Activated CD4-positive, alpha-beta T cell treated with anti-CD3 and anti-CD28 coated beads, Interleukin-2, amount 10 ng/mL, durations not matched to agents 7 days and 5 days (primary cell): ENCODE data around the gene CNTN5. TPM values are rescaled to one million over a fixed set of nuclear protein-coding genes. Genes with fewer than 3 reads are reported as not detected.
"Not testable (repeated sequence)": the region's sequence is repeated elsewhere in the genome, so short reads cannot be mapped to it uniquely, and the experiment has no call there.

Experiments
- CTCF ChIA-PET: fragments of 350-600 bp; sonication (Branson Sonifier 250); formaldehyde crosslinking; loops from one replicate; lab custom pipeline; 2021; ENCODE audit warnings: antibody characterized with exemption; lab: Charles Lee
- POLR2A ChIA-PET: fragments of 350-600 bp; sonication (Branson Sonifier 250); formaldehyde crosslinking; loops from one replicate; lab custom pipeline; 2021; ENCODE audit warnings: antibody characterized with exemption; lab: Charles Lee
- DNase-seq: peaks from one replicate; pipeline ENCODE4 v3.0.0-alpha.2; 2020
- H3K27ac Mint-ChIP-seq: one replicate; pipeline ENCODE4 v1.8.0; 2021; ENCODE audit warnings: mild to moderate bottlenecking, moderate library complexity, mixed read lengths
- H3K27me3 Mint-ChIP-seq: one replicate; pipeline ENCODE4 v1.8.0; 2021; ENCODE audit warnings: mixed read lengths
- H3K36me3 Mint-ChIP-seq: one replicate; pipeline ENCODE4 v1.8.0; 2021; ENCODE audit warnings: low read depth, mixed read lengths
- H3K4me1 Mint-ChIP-seq: one replicate; pipeline ENCODE4 v1.8.0; 2021; ENCODE audit warnings: mixed read lengths
- H3K4me3 Mint-ChIP-seq: one replicate; pipeline ENCODE4 v1.8.0; 2021; ENCODE audit warnings: mild to moderate bottlenecking, moderate library complexity, mixed read lengths
- H3K9me3 Mint-ChIP-seq: one replicate; pipeline ENCODE4 v1.8.0; 2021; ENCODE audit warnings: mixed read lengths
- total RNA-seq, 2 experiments: library from RNA; stranded (reverse); gene quantifications; one replicate each; pipeline ENCODE4 v1.2.3, GENCODE V29; 2021

The CNTN5 gene
- total RNA-seq, 2 experiments from 2014 or later: not detected

DNA sequence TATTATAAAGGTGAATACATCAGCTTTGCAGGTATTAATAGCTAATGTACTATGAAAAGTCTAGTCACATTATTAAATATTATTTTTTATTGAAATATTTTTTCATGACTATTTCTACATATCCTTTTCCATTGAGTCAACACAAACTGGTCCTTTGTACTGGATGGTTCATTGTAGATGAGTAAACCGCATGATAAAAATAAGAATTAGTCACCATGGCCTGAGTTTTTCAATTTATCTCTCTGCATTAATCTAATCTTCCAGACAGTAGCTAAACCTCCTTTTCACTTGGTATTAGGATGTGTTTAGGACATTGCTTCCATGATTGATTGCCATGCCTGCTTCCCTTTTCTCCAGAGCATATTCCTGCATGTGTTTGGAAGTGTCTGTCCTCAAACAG lies 1227.0 kb downstream of the CNTN5 start:
- Mint-ChIP-seq H3K9me3 (no peaks in the 10 kb centered on the region), H3K4me1 (no peaks in the 10 kb centered on the region), H3K27me3 (no peaks in the 10 kb centered on the region), H3K4me3 (no peak overlapping the region), H3K36me3 (no peaks in the 10 kb centered on the region), H3K27ac (no peak overlapping the region)
- ChIA-PET CTCF (no interaction called here), POLR2A (no interaction called here)
- no peak for DNase-seq

DNA sequence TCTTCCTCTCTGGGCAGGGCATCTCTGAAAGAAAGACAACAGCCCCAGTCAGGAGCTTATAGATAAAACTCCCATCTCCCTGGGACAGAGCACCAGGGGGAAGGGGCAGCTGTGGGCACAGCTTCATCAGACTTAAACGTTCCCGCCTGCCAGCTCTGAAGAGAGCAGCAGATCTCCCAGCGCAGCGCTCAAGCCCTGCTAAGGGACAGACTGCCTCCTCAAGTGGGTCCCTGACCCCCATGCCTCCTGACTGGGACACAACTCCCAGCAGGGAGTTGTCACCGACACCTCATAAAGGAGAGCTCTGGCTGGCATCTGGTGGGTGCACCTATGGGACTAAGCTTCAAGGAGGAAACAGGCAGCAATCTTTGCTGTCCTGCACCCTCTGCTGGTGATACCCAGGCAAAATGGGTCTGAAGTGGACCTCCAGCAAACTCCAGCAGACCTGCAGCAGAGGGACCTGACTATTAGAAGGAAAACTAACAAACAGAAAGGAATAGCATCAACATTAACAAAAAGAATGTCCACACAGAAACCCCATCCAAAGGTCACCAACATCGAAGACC lies 1236.6 kb downstream of the CNTN5 start:
- H3K27me3 Mint-ChIP-seq, H3K4me3 Mint-ChIP-seq, DNase-seq, POLR2A ChIA-PET, H3K4me1 Mint-ChIP-seq, CTCF ChIA-PET, H3K27ac Mint-ChIP-seq, H3K36me3 Mint-ChIP-seq: not testable (repeated sequence)
- peaks cover 11% of the 10 kb centered on the region for H3K9me3 Mint-ChIP-seq

DNA sequence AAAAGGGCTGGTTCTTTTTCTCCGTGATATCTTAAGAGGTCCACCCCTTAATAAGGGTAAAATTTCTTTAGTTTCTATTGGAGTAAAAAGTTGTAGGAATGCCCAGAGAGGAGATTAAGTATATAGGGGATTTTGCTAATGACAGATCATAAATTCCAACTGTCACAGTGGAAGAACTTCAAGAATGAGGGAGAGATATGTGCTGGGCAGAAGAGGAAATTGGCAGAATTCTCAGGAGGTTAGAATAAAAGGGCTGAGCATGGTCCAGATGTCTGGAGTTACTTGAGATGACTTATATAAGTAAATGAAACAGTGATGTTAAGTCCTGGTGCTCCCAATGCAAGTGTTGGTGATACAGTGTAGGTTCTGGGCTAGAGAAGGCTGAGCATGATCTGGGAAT lies 1248.8 kb downstream of the CNTN5 start:
- POLR2A ChIA-PET: no interaction called here
- CTCF ChIA-PET: no interaction called here
- Mint-ChIP-seq H3K4me3 (no peak overlapping the region), H3K27me3 (no peaks in the 10 kb centered on the region), H3K27ac (no peak overlapping the region), H3K36me3 (no peaks in the 10 kb centered on the region), H3K4me1 (no peaks in the 10 kb centered on the region), H3K9me3 (peaks cover 7% of the 10 kb centered on the region)
- no peak for DNase-seq

DNA sequence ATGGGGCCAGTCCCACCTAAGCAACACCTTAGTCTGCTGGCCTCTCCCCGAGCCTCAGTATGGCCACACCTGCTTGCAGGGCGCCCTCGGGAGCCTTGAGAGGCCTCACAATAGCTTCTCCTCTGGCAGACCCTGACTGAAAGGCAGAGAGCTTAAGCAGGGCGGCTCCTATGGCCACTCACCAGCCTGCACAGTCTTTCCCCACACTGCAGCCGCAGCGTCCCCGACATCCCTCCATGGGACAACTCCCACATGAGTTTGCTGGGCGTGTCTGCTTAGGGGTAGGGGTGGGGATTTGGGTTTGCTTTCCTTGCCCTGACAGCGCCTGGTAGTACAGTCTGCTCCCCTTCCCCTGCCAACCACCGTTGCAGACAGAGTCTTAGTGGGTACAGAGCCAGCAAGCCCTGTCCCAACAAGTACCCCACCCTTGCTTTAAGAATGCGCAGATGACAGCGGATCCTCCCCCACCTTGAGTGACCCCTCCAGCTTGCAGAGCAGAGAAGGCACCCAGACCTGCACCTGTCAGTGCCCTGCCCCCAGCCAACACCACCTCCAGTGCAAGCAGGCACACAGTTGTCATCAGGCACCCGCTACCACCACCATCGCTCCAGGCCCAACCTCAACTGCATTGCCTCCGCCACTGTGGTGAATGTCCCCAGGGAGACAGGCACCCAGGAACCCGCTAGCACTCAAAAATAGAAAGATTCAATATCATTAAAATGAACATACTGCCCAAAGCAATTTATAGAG lies 1252.5 kb downstream of the CNTN5 start:
- Mint-ChIP-seq H3K36me3 (no peaks in the 10 kb centered on the region), H3K27ac (no peak overlapping the region), H3K4me1 (no peaks in the 10 kb centered on the region), H3K4me3 (no peak overlapping the region), H3K27me3 (no peaks in the 10 kb centered on the region), H3K9me3 (peaks cover 5% of the 10 kb centered on the region)
- no peak for DNase-seq
- ChIA-PET CTCF (no interaction called here), POLR2A (no interaction called here)

DNA sequence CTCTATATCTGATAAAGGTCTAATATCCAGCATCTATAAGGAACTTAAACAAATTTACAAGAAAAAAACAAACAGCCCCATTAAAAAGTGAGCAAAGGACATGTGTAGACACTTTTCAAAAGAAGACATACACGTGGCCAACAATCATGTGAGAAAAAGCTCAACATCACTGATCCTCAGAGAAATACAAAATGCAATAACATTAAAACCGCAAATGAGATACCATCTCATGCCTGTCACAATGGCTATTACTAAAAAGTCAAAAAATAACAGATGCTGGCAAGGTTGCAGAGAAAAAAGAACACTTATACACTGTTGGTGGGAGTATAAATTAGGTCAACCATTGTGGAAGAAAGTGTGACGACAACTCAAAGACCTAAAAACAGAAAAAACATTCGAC lies 1253.7 kb downstream of the CNTN5 start:
- H3K9me3 Mint-ChIP-seq, POLR2A ChIA-PET, H3K4me3 Mint-ChIP-seq, H3K4me1 Mint-ChIP-seq, DNase-seq, H3K27me3 Mint-ChIP-seq, CTCF ChIA-PET, H3K36me3 Mint-ChIP-seq, H3K27ac Mint-ChIP-seq: not testable (repeated sequence)

DNA sequence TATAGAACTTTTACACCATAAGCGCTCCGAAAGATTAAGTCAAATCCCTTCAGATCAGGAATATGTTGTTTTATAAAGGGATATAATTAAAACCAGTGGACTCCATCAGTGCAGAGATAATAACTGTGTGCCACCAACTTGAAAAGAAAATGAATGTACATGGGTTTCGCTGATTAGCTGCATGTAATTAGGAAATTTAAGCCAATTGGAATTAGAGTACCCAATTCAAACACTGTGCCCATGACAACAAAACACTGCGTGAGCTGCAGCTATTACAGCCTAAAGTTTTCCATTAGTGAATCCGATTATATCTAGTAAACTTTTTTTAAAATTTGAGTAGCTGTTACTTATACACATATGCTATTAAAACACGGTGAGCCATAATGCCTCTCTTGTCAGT lies 1274.0 kb downstream of the CNTN5 start:
- no peak for DNase-seq
- Mint-ChIP-seq H3K4me1 (no peaks in the 10 kb centered on the region), H3K9me3 (peaks cover 6% of the 10 kb centered on the region), H3K4me3 (no peak overlapping the region), H3K36me3 (no peaks in the 10 kb centered on the region), H3K27ac (no peak overlapping the region), H3K27me3 (no peaks in the 10 kb centered on the region)
- CTCF ChIA-PET: interaction anchor here (0.6 kb wide), 1 partner anchor 650 kb away, joined by 3 read pairs; no protein-coding TSS in a partner anchor
- POLR2A ChIA-PET: no interaction called here

DNA sequence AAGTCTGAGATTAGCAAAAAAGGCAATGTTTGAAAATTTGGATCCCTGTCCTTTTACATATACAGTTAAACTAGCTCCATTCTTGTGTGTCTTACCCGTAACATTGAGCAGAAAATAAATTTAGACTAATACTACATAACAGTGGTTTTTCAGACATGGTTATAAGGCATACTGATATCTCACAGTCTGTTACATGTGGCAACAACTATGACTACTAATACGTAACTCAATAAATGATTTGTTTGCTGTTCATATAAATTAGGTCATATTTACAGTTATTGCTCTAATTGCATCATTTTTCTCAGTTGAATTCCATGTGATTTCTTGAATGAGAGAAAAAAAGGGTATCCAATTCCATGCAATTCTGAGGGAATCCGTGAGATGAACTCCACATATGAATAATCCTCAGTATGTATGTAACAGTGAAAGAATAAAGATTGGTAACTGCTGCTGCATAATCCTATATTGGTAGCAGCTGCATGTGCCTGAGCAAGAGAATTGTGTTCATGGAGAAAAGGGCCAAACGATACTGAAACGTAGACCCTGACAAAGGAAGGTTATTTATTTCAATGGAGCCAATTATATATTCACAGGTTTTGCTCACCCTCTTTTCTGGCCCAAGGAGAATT lies 1275.4 kb downstream of the CNTN5 start:
- ChIA-PET POLR2A (no interaction called here), CTCF (no interaction called here)
- no peak overlapping the region for H3K27ac Mint-ChIP-seq
- DNase-seq: no peak
- H3K4me1 Mint-ChIP-seq: no peaks in the 10 kb centered on the region
- H3K9me3 Mint-ChIP-seq: peaks cover 6% of the 10 kb centered on the region
- no peaks in the 10 kb centered on the region for H3K27me3 Mint-ChIP-seq
- no peaks in the 10 kb centered on the region for H3K36me3 Mint-ChIP-seq
- H3K4me3 Mint-ChIP-seq: no peak overlapping the region

DNA sequence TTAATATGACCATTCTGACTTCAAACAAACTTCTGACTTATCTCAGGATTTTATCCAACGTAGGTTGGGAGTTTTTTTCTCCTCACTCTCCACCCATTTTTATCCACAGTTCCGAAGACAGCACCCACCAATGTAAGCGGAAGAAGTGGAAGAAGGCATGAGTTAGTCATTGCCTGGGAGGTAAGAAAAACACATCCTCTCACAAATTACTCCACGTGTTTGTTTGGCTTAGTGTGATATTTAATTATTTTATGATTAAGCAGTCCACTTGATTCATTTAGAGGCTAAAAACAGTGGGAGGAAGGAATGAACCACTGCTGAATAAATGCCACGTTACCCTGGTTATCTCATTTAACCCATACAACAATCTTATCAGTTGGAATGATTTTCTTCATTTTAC lies 1276.8 kb downstream of the CNTN5 start:
- H3K4me1 Mint-ChIP-seq: no peaks in the 10 kb centered on the region
- H3K27ac Mint-ChIP-seq: no peak overlapping the region

DNA sequence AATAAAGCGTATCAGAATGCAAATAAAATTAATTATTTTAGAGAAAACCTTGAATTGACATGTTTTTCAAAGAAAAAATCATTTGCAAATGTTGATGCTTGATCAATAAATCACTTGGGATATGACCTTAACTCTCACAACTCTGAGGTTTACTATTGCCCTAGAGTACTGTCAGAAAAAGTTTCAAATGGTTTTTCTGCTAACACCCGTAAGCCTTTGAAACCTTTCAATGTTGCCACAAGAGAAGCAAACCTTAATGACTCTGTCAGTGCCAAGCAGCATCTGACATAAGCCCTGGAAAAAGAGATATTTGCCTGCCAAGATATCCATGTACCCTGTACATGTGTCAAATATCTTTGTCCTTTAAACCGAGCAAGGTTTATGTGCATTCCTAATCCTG lies 1282.1 kb downstream of the CNTN5 start:
- no peaks in the 10 kb centered on the region for H3K36me3 Mint-ChIP-seq
- H3K27ac Mint-ChIP-seq: no peak overlapping the region
- no peak overlapping the region for H3K4me3 Mint-ChIP-seq
- ChIA-PET CTCF (no interaction called here), POLR2A (no interaction called here)
- no peaks in the 10 kb centered on the region for H3K9me3 Mint-ChIP-seq
- no peaks in the 10 kb centered on the region for H3K4me1 Mint-ChIP-seq
- no peak for DNase-seq
- H3K27me3 Mint-ChIP-seq: no peaks in the 10 kb centered on the region

More for the DNA sequence above, 1276.8 kb downstream of the CNTN5 start:
- H3K27me3 Mint-ChIP-seq: no peaks in the 10 kb centered on the region
- ChIA-PET CTCF (no interaction called here), POLR2A (no interaction called here)
- no peaks in the 10 kb centered on the region for H3K36me3 Mint-ChIP-seq
- no peak overlapping the region for H3K4me3 Mint-ChIP-seq
- no peak for DNase-seq
- no peaks in the 10 kb centered on the region for H3K9me3 Mint-ChIP-seq

DNA sequence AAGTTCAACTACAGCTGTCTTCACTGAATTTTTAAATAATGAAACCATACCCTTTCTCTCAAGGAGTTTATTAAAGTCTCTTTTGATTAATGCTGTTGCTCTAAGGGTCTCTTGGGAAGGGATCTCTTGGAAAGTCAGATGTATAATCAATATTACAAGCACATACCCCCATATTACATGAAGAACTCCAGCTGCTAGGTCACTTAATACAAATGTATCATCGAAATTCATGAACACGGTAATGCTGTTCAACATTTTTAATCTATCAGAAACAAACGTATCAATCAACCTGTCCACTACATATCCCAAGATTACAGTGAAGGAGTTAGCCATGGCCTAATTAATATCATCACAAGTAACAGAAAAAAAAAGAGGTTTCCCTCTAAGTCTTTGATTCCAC lies 1283.1 kb downstream of the CNTN5 start:
- Mint-ChIP-seq H3K27me3 (no peaks in the 10 kb centered on the region), H3K4me3 (no peak overlapping the region), H3K36me3 (no peaks in the 10 kb centered on the region), H3K4me1 (no peaks in the 10 kb centered on the region), H3K27ac (no peak overlapping the region), H3K9me3 (no peaks in the 10 kb centered on the region)
- ChIA-PET POLR2A (no interaction called here), CTCF (no interaction called here)
- no peak for DNase-seq

DNA sequence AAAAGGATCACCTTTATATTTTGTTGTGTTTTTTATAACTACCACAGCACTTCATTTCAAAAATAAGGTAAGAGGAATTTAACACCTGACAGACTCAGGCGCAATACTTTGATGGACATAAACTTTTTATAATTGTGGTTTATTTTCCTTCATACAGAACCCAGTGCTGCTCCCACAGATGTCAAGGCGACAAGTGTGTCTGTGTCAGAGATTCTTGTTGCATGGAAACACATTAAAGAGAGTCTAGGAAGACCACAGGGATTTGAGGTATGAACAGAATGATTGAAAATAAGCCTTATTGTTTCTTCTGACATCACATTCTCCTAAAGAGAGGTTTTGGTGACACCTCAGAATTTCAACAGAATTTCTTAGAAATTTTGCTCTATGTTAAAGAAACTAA lies 1287.5 kb downstream of the CNTN5 start:
- Mint-ChIP-seq H3K4me3 (no peak overlapping the region), H3K4me1 (no peaks in the 10 kb centered on the region), H3K36me3 (no peaks in the 10 kb centered on the region), H3K27me3 (no peaks in the 10 kb centered on the region), H3K9me3 (no peaks in the 10 kb centered on the region), H3K27ac (no peak overlapping the region)
- ChIA-PET POLR2A (no interaction called here), CTCF (no interaction called here)
- no peak for DNase-seq

DNA sequence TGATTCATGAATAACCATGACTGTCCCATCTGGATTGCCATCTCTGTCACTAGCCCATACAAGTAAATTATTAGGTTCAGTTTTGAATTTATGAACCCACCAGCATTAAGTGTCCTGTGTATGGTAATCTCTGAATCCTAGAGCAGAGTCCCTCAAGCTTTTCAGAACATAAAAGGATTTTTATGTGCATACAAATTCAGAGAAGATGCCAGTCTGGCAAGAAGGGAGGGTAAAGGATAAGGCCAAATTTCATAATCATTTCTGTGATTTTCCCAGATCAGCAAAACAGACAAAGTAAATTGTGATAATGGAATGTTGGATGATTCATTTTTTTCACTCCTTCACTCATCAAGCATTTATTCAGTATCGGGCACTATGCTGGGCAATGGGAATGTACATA lies 1295.2 kb downstream of the CNTN5 start:
- H3K9me3 Mint-ChIP-seq: peaks cover 6% of the 10 kb centered on the region
- H3K36me3 Mint-ChIP-seq: no peaks in the 10 kb centered on the region
- H3K27ac Mint-ChIP-seq: no peak overlapping the region
- DNase-seq: no peak
- H3K4me3 Mint-ChIP-seq: no peak overlapping the region
- H3K27me3 Mint-ChIP-seq: no peaks in the 10 kb centered on the region
- CTCF ChIA-PET: no interaction called here
- POLR2A ChIA-PET: no interaction called here
- no peaks in the 10 kb centered on the region for H3K4me1 Mint-ChIP-seq

DNA sequence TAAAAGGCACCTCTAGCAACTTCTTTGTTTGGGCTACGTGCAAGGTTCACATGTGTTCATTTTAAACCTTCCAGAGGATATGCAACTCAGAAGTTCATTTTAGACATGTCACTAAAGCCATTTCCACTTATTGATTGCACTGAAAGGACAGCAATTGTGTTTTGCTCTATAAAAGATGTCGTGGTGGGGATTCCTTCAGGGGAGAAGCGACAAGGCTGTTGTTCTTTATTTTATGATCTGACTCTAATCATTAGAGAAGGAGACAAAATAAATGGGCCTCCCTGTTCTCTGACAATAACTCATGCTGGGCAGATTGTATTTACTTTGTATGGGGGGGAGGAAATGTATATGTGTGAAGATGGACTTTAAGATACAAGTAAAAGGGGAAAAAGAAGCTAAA lies 1296.2 kb downstream of the CNTN5 start:
- Mint-ChIP-seq H3K36me3 (no peaks in the 10 kb centered on the region), H3K4me3 (no peak overlapping the region), H3K4me1 (no peaks in the 10 kb centered on the region), H3K27me3 (no peaks in the 10 kb centered on the region), H3K9me3 (peaks cover 6% of the 10 kb centered on the region), H3K27ac (no peak overlapping the region)
- no peak for DNase-seq
- CTCF ChIA-PET: no interaction called here
- POLR2A ChIA-PET: no interaction called here
